GM18870 (cell line): ENCODE results near the gene KLF17.
"Not testable (repeated sequence)": the region's sequence is repeated elsewhere in the genome, so short reads cannot be mapped to it uniquely, and the experiment has no call there.

Experiments
- ATAC-seq: cut with Tn5 transposase; IDR thresholded peaks from one replicate; pipeline ENCODE4 v1.9.1; 2021; ENCODE audit warnings: moderate library complexity; ENCODE audit not compliant: unreplicated experiment

The KLF17 gene

GRCh38 chr1:44108971-44109370 lies 9.7 kb upstream of the KLF17 start:
- no peak for ATAC-seq

GRCh38 chr1:44110916-44111315 lies 7.7 kb upstream of the KLF17 start:
- ATAC-seq, result no peak

- ATAC-seq, result no peak
Measured at GRCh38 chr1:44111861-44112260, 6.8 kb upstream of the KLF17 start.

- no peak for ATAC-seq
Measured at GRCh38 chr1:44112486-44112885, 6.1 kb upstream of the KLF17 start.

GRCh38 chr1:44113095-44113609 lies 5.5 kb upstream of the KLF17 start:
- ATAC-seq, result no peak

- ATAC-seq, result no peak
Measured at GRCh38 chr1:44114098-44114497, 4.5 kb upstream of the KLF17 start.

GRCh38 chr1:44117272-44117671 lies 1.3 kb upstream of the KLF17 start:
- not testable (repeated sequence) for ATAC-seq

GRCh38 chr1:44119525-44119924 lies 904 bp downstream of the KLF17 start:
- ATAC-seq, result no peak

GRCh38 chr1:44120398-44120949 lies 1.9 kb downstream of the KLF17 start:
- ATAC-seq, result no peak

GRCh38 chr1:44129616-44130500 lies 11.2 kb downstream of the KLF17 start:
- ATAC-seq, result no peak

- no peak for ATAC-seq
Measured at GRCh38 chr1:44131411-44131810, 12.8 kb downstream of the KLF17 start.

GRCh38 chr1:44134071-44134920 lies 15.7 kb downstream of the KLF17 start:
- no peak for ATAC-seq

GRCh38 chr1:44135886-44136285 lies 17.3 kb downstream of the KLF17 start:
- ATAC-seq, result no peak

- ATAC-seq, result no peak
Measured at GRCh38 chr1:44138239-44138638, 19.6 kb downstream of the KLF17 start.

- ATAC-seq, result not testable (repeated sequence)
Measured at GRCh38 chr1:44139565-44139964, 20.9 kb downstream of the KLF17 start.

GRCh38 chr1:44141531-44141930 lies 22.9 kb downstream of the KLF17 start, which contains the start of gene KLF18:
KLF18 (minus strand) TSS chr1:44141631; CDS start chr1:44141631, 0 bp downstream.
- no peak for ATAC-seq

GRCh38 chr1:44144962-44145756 lies 26.5 kb downstream of the KLF17 start:
- ATAC-seq, result no peak

GRCh38 chr1:44146536-44147361 lies 28.1 kb downstream of the KLF17 start:
- no peak for ATAC-seq

- ATAC-seq, result no peak
Measured at GRCh38 chr1:44147582-44147981, 29.0 kb downstream of the KLF17 start.

- no peak for ATAC-seq
Measured at GRCh38 chr1:44151332-44151731, 32.7 kb downstream of the KLF17 start.
